ENCODE measurements around the gene AHRR. TPM values are rescaled to one million over a fixed set of nuclear protein-coding genes. Genes with fewer than 3 reads are reported as not detected.

AHRR gene
- polyA plus RNA-seq, 10 donors, result 0.98 to 6.1 (median 2.4) TPM

GRCh38 chr5:345404-346195 lies 24.1 kb downstream of the AHRR start:
- DNase-seq, result peak in 2 of 3 donors; percentile 71 to 88

GRCh38 chr5:346229-346935 lies 24.9 kb downstream of the AHRR start:
- DNase-seq, result no peak

- DNase-seq, result no peak
These were observed 26.3 kb downstream of the AHRR start for GRCh38 chr5:347712-348284.

- no peak for DNase-seq
These were observed 27.2 kb downstream of the AHRR start for GRCh38 chr5:348726-349125.

DNA sequence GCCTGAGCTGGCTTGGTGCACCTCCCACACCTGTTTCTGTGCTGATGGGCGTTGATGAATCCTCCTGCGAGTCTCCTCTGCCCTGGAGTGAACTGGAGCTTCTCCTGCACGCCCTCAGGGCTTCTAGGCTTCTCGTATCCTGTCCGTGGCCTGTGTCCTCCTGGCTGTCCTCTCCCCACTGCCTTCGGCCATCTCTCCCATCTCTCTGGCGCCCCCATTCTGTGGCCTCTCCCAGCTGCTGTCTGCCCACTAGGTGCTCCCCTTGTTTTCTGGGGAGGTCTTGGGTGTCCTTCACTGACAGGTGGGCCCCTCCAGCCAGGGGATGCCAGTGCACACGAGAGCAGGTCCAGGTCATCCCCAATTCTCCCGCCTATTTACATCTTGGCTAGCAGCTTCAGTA lies 28.8 kb downstream of the AHRR start:
- DNase-seq, result no peak

- DNase-seq, result no peak
These were observed 29.8 kb downstream of the AHRR start for GRCh38 chr5:351084-351920.

DNA sequence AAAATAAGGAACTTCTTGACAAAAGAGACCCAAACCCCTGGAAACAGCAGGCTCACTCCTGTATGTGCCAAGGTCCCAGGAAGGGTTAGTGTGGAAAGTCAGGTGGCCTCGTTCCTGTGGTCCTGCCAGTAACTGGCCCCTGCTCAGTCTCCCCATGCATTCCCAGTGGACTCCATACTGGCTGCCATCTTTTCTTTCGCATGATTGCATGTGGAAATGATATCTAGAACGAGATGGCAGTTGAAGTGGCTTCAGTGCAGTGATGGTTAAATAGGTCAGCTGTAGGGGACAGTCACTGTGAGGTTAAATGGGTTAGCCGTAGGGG lies 30.4 kb downstream of the AHRR start:
- DNase-seq, result no peak

- no peak for DNase-seq
These were observed 31.4 kb downstream of the AHRR start for GRCh38 chr5:352639-353611.

DNA sequence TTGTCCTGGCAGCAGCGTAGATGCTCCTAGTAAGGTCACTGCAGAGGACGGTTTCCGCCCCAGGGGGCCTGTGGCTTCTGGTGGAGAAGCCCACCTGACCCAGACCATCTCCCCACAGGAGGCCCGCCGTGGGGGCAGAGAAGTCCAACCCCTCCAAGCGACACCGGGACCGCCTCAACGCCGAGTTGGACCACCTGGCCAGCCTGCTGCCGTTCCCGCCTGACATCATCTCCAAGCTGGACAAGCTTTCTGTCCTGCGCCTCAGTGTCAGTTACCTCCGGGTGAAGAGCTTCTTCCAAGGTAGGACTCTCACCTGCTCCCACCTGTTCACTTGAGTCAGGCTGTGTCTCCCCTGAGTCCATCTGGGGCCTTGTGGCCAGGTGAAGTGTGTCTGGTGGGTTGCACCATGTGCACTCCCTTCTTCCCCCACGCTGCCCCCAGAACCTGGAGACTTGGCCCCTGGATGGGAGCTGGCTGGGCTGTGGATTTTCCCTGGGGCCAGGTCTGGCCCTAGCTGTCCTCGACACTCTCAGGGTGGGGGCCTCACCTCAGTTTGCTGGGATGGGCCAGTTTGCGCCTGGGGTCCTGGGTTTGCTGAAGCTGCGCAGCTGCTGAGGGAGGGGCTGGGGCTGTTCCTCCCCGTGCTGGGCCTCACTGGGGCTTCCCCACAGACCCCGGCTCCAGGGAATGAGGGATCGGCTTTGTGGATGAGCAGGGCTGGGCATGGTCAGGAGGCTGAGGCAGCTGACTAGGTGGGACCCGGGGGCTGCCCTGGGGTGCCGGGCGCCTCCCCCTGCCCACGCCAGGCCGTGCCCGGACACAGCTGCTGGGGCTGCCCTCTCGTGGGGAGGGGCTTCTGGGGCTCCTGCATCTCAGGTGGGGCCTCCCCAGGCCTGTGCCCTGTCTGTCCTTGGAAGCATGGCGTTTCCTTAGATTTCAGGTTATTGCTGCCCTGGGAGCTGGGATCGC lies 32.4 kb downstream of the AHRR start:
- no peak for DNase-seq

- no peak for DNase-seq
These were observed 33.3 kb downstream of the AHRR start for GRCh38 chr5:354581-355378.

DNA sequence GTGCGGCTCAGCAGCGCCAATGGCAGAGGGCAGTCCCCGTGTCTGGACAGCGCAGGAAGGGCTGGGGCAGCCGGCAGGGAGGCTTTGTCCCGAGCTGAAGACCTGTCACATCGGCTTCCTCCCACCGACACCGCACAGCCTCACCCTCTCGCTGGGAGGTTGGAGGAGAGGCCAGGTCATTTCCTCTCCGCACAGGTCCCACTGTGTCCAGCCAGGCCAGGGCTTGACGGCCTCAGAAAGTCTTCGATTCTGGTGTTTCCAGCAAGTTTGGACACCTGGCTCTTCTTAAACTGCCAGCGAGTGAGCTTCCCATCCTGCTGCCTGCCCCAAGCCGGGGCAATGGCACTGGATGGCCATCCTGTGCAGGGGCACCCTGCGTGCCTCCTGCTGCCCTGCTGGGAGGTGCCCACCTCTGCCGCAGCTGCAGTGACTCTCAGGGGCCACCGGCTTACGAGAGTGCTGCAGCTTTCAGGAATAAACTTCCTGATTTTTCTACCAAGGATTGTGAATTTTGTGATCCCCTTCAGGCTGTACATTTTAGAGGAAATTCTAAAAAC lies 33.9 kb downstream of the AHRR start:
- no peak for DNase-seq

- no peak for DNase-seq
These were observed 34.4 kb downstream of the AHRR start for GRCh38 chr5:355958-356357.

DNA sequence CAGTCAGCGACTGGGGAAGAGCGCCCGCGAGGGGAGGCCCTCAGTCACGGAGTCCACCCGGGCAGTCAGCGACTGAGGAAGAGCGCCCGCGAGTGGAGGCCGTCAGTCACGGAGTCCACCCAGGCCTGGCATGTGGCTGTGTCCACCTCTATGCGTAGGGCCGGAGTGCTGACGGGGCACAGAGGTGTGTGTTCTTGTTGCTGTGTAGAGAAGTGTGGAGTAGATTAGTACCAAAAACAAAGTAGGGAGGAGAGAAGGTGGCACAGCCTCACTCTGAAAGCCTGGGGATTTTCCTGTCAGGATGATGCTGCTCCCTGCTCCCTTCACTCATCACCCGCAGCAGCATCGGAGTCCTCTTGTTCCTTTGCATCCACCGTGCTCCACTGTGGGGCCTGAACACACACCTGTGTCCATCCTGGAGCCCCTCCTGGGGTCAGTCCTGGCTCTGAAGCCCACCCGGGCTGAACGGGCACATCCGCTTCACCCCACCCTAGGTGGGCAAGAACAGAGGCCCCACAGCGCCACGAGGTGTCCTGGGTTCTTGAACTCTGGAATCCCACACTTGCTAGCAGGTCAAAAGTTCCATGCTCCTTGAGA lies 37.9 kb downstream of the AHRR start:
- no peak for DNase-seq

DNA sequence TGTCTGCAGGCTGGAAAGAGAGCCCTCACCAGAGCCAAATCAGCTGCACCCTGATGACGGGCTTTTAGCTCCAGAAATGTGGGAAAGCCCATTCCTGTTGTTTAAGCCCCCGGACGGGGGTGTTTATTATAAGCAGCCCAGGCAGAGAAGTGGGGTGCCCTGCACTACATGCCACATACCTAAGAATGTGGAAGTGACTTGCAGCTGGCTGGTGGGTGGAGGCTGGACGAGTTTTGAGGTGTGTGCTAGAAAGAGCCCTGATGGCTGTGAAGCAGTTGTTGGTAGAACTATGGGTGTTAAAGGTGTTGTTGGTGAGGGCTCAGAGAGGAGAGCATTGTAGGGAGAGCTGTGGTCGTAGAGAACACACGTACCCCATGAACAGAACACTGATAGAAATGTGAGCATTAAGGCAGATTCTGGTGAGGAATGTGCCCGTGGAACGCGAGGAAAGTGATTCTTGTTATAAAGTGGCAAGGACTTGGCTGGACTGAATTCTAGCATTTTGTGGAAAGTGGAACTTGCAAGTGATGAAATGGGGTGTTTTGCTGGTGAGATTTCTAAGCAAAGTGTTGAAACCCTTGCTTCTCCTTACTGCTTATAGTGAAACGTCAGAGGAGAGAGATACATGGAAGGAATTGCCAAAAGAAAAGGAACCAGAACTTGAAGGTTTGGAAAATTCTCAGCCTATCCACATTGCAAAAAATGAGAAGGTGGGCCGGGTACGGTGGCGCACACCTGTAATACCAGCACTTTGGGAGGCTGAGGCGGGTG lies 38.9 kb downstream of the AHRR start:
- DNase-seq, result no peak

- DNase-seq, result no peak
These were observed 40.7 kb downstream of the AHRR start for GRCh38 chr5:362189-362588.

- no peak for DNase-seq
These were observed 41.7 kb downstream of the AHRR start for GRCh38 chr5:362978-363765.

GRCh38 chr5:364497-364896 lies 43.0 kb downstream of the AHRR start:
- DNase-seq, result no peak

All from muscle of back (tissue), 11 donors.